ENCODE results near the gene PPHLN1. TPM values are rescaled to one million over a fixed set of nuclear protein-coding genes. Genes with fewer than 3 reads are reported as not detected.
"Not testable (repeated sequence)": the region's sequence is repeated elsewhere in the genome, so short reads cannot be mapped to it uniquely, and the experiment has no call there.

Gene PPHLN1
- total and polyA plus RNA-seq, 9 donors: 52.4 to 62.5 (median 57.5) TPM

- no peak for DNase-seq
- H3K27me3 ChIP-seq (ENCODE audit: control insufficient read depth, insufficient read depth, low read length): no peaks in the 10 kb centered on the region
- H3K9me3 ChIP-seq (replicated peaks; ENCODE audit: control insufficient read depth, low read depth, low read length): no peaks in the 10 kb centered on the region
- 63% methylated on average over 1 of the region's 6 CpGs for WGBS (ENCODE audit: insufficient coverage)
- no peaks in the 10 kb centered on the region for H3K4me1 ChIP-seq (ENCODE audit: control insufficient read depth, insufficient read depth, low read length)
- no peak overlapping the region for H3K27ac ChIP-seq (ENCODE audit: low read length)
- H3K4me3 ChIP-seq (ENCODE audit: low read length): no peak overlapping the region
- peaks cover 4% of the 10 kb centered on the region for H3K36me3 ChIP-seq (ENCODE audit: control insufficient read depth, insufficient read depth, low read length)
Observed at GRCh38 chr12:42309996-42310395, 16.0 kb upstream of the PPHLN1 start.

- Histone ChIP-seq H3K27me3 (ENCODE audit: control insufficient read depth, insufficient read depth, low read length) (no peaks in the 10 kb centered on the region), H3K4me1 (ENCODE audit: control insufficient read depth, insufficient read depth, low read length) (no peaks in the 10 kb centered on the region), H3K27ac (ENCODE audit: low read length) (no peak overlapping the region), H3K4me3 (ENCODE audit: low read length) (no peak overlapping the region), H3K9me3 (replicated peaks; ENCODE audit: control insufficient read depth, low read depth, low read length) (no peaks in the 10 kb centered on the region), H3K36me3 (ENCODE audit: control insufficient read depth, insufficient read depth, low read length) (peaks cover 6% of the 10 kb centered on the region)
- no peak for DNase-seq
- no CpG with 5 or more reads among the region's 2 CpGs for WGBS (ENCODE audit: insufficient coverage)
Observed at GRCh38 chr12:42315108-42315507, 10.9 kb upstream of the PPHLN1 start.

- DNase-seq: no peak
- peaks cover 10% of the 10 kb centered on the region for H3K36me3 ChIP-seq (ENCODE audit: control insufficient read depth, insufficient read depth, low read length)
- no peaks in the 10 kb centered on the region for H3K9me3 ChIP-seq (replicated peaks; ENCODE audit: control insufficient read depth, low read depth, low read length)
Observed at GRCh38 chr12:42320796-42321195, 5.2 kb upstream of the PPHLN1 start.

DNA sequence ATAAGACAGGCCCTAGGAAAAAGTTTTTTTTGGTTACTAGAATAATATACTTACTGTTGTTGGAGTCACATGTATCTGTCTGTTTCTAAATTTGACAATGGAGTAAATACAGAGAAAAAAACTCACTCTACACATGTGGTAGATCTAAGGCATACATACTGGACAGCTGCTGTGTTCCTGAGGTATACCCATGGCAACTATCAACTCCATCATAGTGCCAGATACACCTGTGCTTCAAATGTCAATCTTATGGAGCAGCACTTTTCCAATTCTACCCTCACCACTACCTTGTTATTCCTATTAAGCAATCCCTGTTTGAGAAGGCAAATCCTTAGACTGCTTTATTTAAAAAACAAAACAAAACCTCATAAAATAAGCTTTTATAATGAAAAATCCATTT, 3.4 kb upstream of the PPHLN1 start:
- no peak for DNase-seq
- Histone ChIP-seq H3K27me3 (ENCODE audit: control insufficient read depth, insufficient read depth, low read length) (no peaks in the 10 kb centered on the region), H3K4me3 (ENCODE audit: low read length) (no peak overlapping the region), H3K27ac (ENCODE audit: low read length) (no peak overlapping the region), H3K4me1 (ENCODE audit: control insufficient read depth, insufficient read depth, low read length) (peaks cover 9% of the 10 kb centered on the region), H3K9me3 (replicated peaks; ENCODE audit: control insufficient read depth, low read depth, low read length) (no peaks in the 10 kb centered on the region), H3K36me3 (ENCODE audit: control insufficient read depth, insufficient read depth, low read length) (peaks cover 8% of the 10 kb centered on the region)

More at GRCh38 chr12:42320796-42321195, 5.2 kb upstream of the PPHLN1 start:
- no peak overlapping the region for H3K27ac ChIP-seq (ENCODE audit: low read length)
- H3K4me3 ChIP-seq (ENCODE audit: low read length): no peak overlapping the region
- H3K27me3 ChIP-seq (ENCODE audit: control insufficient read depth, insufficient read depth, low read length): no peaks in the 10 kb centered on the region
- H3K4me1 ChIP-seq (ENCODE audit: control insufficient read depth, insufficient read depth, low read length): no peaks in the 10 kb centered on the region

GRCh38 chr12:42323856-42324255, 2.1 kb upstream of the PPHLN1 start:
- H3K27ac ChIP-seq (ENCODE audit: low read length): no peak overlapping the region
- peaks cover 11% of the 10 kb centered on the region for H3K4me1 ChIP-seq (ENCODE audit: control insufficient read depth, insufficient read depth, low read length)
- peaks cover 8% of the 10 kb centered on the region for H3K36me3 ChIP-seq (ENCODE audit: control insufficient read depth, insufficient read depth, low read length)
- no peaks in the 10 kb centered on the region for H3K9me3 ChIP-seq (replicated peaks; ENCODE audit: control insufficient read depth, low read depth, low read length)
- H3K27me3 ChIP-seq (ENCODE audit: control insufficient read depth, insufficient read depth, low read length): no peaks in the 10 kb centered on the region
- DNase-seq: no peak
- no peak overlapping the region for H3K4me3 ChIP-seq (ENCODE audit: low read length)
- 100% methylated on average over 1 of the region's 6 CpGs for WGBS (ENCODE audit: insufficient coverage)

DNA sequence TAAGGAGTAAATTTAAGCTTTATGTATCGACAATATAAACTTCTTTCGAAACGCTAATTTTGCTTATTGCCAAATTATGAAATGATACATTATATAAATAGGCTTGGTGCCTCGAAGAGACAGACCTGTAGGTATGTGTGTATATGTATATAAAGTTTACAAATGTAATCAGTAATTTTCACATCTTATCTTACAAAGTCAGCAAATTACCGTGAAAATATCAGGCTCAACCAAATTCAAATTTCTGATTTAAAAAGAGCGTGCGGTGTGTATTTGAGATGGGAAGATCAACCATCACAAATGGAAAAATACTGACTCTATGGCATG, 678 bp upstream of the PPHLN1 start:
- WGBS (ENCODE audit: insufficient coverage): no CpG with 5 or more reads among the region's 7 CpGs
- Histone ChIP-seq H3K27me3 (ENCODE audit: control insufficient read depth, insufficient read depth, low read length) (no peaks in the 10 kb centered on the region), H3K4me1 (ENCODE audit: control insufficient read depth, insufficient read depth, low read length) (peaks cover 11% of the 10 kb centered on the region), H3K9me3 (replicated peaks; ENCODE audit: control insufficient read depth, low read depth, low read length) (no peaks in the 10 kb centered on the region), H3K4me3 (ENCODE audit: low read length) (peak overlapping the region; percentile 91), H3K36me3 (ENCODE audit: control insufficient read depth, insufficient read depth, low read length) (peaks cover 7% of the 10 kb centered on the region), H3K27ac (ENCODE audit: low read length) (peak overlapping the region; percentile 96)
- peak; percentile 2 for DNase-seq

GRCh38 chr12:42326541-42327226, 717 bp downstream of the PPHLN1 start:
- H3K4me3 ChIP-seq (ENCODE audit: low read length): peak overlapping the region; percentile 91
- H3K4me1 ChIP-seq (ENCODE audit: control insufficient read depth, insufficient read depth, low read length): peaks cover 11% of the 10 kb centered on the region
- H3K27me3 ChIP-seq (ENCODE audit: control insufficient read depth, insufficient read depth, low read length): no peaks in the 10 kb centered on the region
- peak overlapping the region; percentile 96 for H3K27ac ChIP-seq (ENCODE audit: low read length)
- no peaks in the 10 kb centered on the region for H3K9me3 ChIP-seq (replicated peaks; ENCODE audit: control insufficient read depth, low read depth, low read length)
- peak; percentile 30 for DNase-seq
- H3K36me3 ChIP-seq (ENCODE audit: control insufficient read depth, insufficient read depth, low read length): no peaks in the 10 kb centered on the region
- 3% methylated on average over 10 of the region's 13 CpGs for WGBS (ENCODE audit: insufficient coverage)

GRCh38 chr12:42327227-42327590, 1.2 kb downstream of the PPHLN1 start:
- Histone ChIP-seq H3K36me3 (ENCODE audit: control insufficient read depth, insufficient read depth, low read length) (no peaks in the 10 kb centered on the region), H3K27ac (ENCODE audit: low read length) (peak overlapping the region; percentile 96), H3K9me3 (replicated peaks; ENCODE audit: control insufficient read depth, low read depth, low read length) (no peaks in the 10 kb centered on the region), H3K27me3 (ENCODE audit: control insufficient read depth, insufficient read depth, low read length) (no peaks in the 10 kb centered on the region), H3K4me3 (ENCODE audit: low read length) (peak overlapping the region; percentile 91), H3K4me1 (ENCODE audit: control insufficient read depth, insufficient read depth, low read length) (peaks cover 11% of the 10 kb centered on the region)
- 49% methylated on average over 2 of the region's 2 CpGs for WGBS (ENCODE audit: insufficient coverage)
- DNase-seq: no peak

DNA sequence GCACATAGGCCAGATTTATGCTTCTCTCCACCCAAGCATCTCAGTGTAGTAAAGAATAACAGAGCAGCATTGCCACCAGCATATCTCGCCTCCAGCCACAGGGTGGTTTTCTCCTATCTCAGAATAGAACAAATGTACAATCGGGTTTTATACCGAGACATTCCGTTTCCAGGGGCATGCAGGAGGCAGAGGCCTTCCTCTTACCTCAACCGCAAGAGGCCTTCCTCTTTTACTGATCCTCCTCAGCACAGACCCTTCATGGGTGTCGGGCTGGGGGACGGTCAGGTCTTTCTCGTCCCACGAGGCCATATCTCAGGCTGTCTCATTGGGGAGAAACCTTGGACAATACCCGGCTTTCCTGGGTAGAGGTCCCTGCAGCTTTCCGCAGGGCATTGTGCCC, 4.1 kb downstream of the PPHLN1 start:
- not testable (repeated sequence) for H3K27ac ChIP-seq (ENCODE audit: low read length); H3K9me3 ChIP-seq (replicated peaks; ENCODE audit: control insufficient read depth, low read depth, low read length); H3K27me3 ChIP-seq (ENCODE audit: control insufficient read depth, insufficient read depth, low read length); H3K36me3 ChIP-seq (ENCODE audit: control insufficient read depth, insufficient read depth, low read length); H3K4me3 ChIP-seq (ENCODE audit: low read length); DNase-seq
- H3K4me1 ChIP-seq (ENCODE audit: control insufficient read depth, insufficient read depth, low read length): peaks cover 11% of the 10 kb centered on the region
- 82% methylated on average over 10 of the region's 11 CpGs for WGBS (ENCODE audit: insufficient coverage)

DNA sequence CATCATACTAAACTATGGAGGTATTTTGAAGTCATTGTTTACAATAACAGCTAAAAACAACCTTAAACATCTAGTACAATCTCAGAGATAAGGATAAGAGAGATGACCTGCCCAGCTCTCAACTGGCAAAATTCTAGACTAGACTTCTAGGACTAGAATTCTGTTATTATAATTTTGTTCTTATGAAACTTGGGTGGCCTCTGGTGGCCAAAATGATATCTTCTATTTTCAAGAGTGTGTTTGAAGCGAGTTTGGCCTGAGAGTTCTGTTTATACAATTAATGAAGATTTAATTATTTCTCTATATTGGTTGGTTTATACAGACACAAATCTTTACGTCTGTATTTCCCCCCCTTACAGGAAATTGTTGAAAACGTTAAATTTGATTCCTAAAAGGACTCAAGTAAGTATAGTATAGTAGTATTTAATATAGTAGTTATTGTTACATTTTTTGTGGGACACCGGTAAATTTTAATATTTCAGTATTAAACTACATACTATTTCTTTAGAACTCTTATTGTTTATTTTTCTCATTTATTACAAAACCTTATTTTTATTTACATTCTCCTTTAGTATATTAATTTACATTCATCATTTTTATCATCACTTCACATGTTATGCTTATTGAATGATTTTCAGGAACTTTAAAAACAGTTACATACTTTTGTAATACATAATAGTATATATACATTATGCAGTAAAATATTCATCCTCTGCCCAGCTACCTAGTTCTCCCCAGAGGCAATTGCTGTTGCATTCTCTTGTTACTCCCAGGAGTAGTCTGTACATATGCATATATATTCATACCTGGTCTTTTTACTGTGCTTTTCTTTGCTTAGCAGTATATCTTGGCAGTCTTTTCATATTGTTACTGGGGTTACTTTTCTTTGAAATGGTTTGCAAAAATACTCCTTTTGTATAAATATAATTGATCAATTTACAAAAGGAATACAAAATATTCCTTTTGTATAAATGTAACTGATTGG, 6.6 kb downstream of the PPHLN1 start:
- no peaks in the 10 kb centered on the region for H3K27me3 ChIP-seq (ENCODE audit: control insufficient read depth, insufficient read depth, low read length)
- no CpG with 5 or more reads among the region's 4 CpGs for WGBS (ENCODE audit: insufficient coverage)
- DNase-seq: peak; percentile 61

More for the DNA sequence above, 6.6 kb downstream of the PPHLN1 start:
- Histone ChIP-seq H3K4me1 (ENCODE audit: control insufficient read depth, insufficient read depth, low read length) (peaks cover 2% of the 10 kb centered on the region), H3K27ac (ENCODE audit: low read length) (no peak overlapping the region), H3K4me3 (ENCODE audit: low read length) (no peak overlapping the region), H3K9me3 (replicated peaks; ENCODE audit: control insufficient read depth, low read depth, low read length) (no peaks in the 10 kb centered on the region), H3K36me3 (ENCODE audit: control insufficient read depth, insufficient read depth, low read length) (peaks cover 10% of the 10 kb centered on the region)

Data from muscle of leg (tissue), 11 donors.